ENCODE results near the gene PLXNA3.

DNA sequence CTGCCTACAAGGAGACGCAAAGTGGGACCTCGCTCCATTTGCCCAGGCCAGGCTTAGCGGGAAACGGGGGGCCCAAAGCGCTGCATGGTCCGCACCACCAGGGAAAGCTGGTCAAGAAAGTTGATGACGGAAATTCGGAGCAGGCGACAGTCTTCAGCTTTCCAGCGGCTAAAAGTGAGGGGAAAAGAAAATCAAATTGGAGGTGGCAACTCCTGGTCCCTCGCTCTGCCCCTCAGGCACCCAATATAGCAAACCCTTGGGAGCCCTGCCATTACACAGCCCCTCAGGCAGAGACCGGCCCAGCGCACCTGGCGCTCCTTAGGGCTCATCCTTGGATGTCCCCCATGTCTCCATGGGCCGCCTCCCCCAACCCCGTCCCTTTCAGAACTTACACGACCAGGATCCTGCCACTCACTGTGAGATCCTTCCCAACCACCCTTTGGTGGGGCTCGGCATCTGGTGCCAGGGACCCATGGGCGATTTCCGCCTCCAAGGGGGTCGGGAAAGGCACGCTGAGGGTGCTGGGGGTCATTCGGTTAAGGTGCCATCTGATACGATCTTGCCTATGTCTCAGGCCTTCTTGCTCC, 19.9 kb downstream of the PLXNA3 start:
- no peak for TF ChIP-seq MYC (IDR thresholded peaks at IDR 0.05; ENCODE audit: low read depth, low read length)
- TF ChIP-seq, protein P1, sequence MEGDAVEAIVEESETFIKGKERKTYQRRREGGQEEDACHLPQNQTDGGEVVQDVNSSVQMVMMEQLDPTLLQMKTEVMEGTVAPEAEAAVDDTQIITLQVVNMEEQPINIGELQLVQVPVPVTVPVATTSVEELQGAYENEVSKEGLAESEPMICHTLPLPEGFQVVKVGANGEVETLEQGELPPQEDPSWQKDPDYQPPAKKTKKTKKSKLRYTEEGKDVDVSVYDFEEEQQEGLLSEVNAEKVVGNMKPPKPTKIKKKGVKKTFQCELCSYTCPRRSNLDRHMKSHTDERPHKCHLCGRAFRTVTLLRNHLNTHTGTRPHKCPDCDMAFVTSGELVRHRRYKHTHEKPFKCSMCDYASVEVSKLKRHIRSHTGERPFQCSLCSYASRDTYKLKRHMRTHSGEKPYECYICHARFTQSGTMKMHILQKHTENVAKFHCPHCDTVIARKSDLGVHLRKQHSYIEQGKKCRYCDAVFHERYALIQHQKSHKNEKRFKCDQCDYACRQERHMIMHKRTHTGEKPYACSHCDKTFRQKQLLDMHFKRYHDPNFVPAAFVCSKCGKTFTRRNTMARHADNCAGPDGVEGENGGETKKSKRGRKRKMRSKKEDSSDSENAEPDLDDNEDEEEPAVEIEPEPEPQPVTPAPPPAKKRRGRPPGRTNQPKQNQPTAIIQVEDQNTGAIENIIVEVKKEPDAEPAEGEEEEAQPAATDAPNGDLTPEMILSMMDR (IDR thresholded peaks at IDR 0.05; ENCODE audit: low read depth, low read length), result no peak

Data from NB4 (cell line).